Urothelium cell line (cell line): ENCODE data around the gene AP1B1.
"Not testable (repeated sequence)": the region's sequence is repeated elsewhere in the genome, so short reads cannot be mapped to it uniquely, and the experiment has no call there.

Experiments
- DNase-seq: peaks from one replicate; pipeline ENCODE4 v3.0.0; 2011; ENCODE audit warnings: low spot score, mixed read lengths
- FAIRE-seq: peaks from 2 replicates; lab custom pipeline; 2011; peaks lifted over from hg19 to GRCh38; lab: Jason Lieb, UNC

The AP1B1 gene

DNA sequence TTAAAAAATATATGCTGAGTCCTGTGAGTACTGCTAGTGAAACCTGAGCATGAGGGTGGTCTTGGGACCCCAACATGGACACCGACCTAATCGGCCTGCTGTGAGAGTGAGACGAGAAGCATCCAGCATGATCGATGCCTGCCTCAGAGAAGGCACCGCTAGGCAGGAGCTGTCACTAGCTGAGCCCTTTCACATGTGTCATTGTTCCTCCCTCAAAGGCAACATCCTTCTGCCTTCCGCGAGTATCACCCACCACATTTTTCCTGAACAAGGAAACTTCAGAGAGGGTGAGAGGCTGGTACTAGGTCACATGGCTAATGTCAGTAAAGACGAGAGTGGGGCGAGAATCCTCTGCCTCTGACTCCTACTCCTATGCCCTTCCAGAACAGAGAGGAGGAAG lies 35.6 kb downstream of the AP1B1 start:
- FAIRE-seq (no peak), DNase-seq (no peak)

DNA sequence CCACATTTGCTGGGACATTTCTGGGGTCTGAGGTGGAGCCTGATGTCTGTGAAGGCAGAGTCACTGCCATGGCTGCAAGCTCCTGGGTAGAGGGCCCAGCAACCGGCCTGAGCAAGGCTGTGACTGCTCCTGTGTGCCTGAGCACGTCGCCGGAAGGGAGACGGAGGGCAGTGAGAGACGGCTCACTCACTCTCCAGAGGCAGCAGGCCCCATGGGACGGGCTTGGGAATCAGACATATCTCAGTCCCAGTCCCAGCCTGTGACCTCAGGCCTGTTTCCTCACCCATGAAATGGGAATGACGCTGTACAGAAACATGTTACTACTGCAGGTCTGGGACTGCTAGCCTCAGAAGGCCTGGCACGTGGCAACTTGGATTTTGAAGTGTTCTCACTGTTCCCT lies 36.5 kb downstream of the AP1B1 start:
- no peak for FAIRE-seq
- DNase-seq, result no peak

GRCh38 chr22:29351042-29351441 lies 37.3 kb downstream of the AP1B1 start:
- FAIRE-seq (no peak), DNase-seq (no peak)

DNA sequence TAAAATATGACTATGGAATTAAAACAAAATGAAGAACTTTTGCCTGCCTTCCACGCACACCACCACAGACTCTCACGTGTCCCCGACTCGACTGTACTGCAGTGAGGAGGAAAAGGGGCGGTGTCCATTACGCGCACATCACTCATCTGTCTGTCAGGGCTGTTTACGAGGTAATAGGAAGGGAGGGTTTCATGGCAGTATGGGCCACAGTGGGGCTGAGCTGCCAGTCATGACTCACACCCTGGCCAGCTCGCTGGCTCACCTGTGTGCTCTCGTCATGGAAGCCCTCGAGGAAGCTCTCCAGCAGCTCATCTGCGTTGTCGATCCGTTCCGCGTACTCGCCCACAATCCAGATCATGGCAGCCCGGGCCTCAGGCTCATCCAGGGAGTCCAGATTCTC lies 39.4 kb downstream of the AP1B1 start:
- no peak for DNase-seq

GRCh38 chr22:29348041-29348440 lies 40.3 kb downstream of the AP1B1 start:
- DNase-seq, result no peak
- no peak for FAIRE-seq

More for the DNA sequence above, 39.4 kb downstream of the AP1B1 start:
- no peak for FAIRE-seq

DNA sequence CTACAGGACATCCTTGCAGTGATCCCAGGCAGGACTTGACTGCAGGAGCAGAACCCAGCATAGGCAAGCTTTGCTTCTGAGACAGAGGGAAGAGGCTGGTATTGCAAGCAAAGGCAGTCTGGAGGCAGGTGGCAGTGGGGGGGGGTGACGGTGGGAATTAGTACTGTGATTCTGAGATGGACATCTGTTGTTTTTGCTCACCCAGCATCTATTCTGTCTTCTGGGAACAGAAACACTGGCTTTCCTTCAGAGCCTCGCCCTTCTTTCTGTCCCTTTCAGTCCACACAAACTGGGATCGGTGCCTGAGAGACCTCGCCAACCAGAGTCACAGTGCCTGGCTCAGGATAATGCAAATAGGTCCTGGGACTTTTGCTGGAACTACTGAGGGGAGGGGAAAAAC lies 41.7 kb downstream of the AP1B1 start:
- DNase-seq (no peak), FAIRE-seq (no peak)

DNA sequence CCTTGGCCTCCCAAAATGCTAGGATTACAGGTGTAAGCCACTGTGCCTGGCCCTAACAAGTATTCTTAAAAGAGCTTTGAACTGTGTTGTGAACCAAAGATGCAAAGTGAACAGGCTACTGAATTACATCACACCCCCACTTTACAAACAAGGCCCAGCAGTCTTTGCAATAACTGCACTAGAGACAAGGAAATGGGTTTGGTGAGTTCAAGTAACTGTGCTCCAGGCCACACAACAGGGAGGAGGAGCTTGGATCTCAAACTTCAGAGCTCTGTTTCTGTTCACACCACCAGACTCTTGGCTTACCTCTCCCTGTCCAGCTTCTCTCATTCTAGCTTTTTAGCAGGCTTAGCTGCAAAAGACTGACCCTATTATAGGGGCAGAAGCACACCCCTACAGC lies 42.4 kb downstream of the AP1B1 start:
- peak; percentile 48 for FAIRE-seq
- DNase-seq, result no peak

DNA sequence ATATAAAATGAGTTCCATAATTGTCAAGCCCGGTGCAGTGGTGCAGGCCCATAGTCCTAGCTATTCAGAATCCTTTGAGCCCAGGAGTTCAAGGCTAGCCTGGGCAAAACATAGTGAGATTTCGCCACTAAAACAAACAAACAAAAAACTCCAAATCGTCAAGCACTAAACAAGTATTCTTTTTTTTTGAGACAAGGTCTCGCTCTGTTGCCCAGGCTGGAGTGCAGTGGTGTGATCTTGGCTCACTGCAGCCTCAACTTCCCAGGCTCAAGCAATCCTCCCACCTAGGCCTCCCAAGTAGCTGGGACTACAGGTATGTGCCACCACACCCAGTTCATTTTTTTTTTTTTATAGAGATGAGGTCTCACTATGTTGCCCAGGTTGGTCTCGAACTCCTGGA lies 43.5 kb downstream of the AP1B1 start:
- not testable (repeated sequence) for DNase-seq, FAIRE-seq

GRCh38 chr22:29344137-29344536 lies 44.2 kb downstream of the AP1B1 start:
- peak; percentile 37 for FAIRE-seq
- peak; percentile 96 for DNase-seq

DNA sequence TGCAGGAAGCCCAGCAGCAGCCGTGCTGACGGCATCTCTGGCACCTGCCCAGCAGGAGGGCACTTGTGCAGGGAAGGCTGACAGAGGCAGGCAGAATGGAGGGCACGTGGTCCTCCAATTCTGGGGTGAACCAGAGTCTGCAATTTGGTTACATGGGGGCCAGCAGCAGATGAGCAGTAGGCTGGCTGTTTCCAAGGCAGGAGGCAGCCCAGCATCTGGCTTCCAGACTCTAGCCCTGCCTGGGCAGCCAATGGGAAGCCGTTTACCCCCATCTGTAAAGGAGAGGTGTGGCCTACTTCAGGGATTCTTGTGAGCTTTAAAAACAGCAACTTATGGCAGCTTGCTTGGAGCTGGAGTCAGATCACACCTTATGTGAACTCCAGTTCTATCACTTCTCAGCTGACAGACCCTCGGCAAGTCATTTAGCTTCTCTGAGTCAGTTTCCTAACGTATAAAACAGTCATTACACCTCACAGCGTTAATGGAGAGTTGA lies 45.0 kb downstream of the AP1B1 start:
- peak; percentile 30 for DNase-seq
- FAIRE-seq, result no peak

DNA sequence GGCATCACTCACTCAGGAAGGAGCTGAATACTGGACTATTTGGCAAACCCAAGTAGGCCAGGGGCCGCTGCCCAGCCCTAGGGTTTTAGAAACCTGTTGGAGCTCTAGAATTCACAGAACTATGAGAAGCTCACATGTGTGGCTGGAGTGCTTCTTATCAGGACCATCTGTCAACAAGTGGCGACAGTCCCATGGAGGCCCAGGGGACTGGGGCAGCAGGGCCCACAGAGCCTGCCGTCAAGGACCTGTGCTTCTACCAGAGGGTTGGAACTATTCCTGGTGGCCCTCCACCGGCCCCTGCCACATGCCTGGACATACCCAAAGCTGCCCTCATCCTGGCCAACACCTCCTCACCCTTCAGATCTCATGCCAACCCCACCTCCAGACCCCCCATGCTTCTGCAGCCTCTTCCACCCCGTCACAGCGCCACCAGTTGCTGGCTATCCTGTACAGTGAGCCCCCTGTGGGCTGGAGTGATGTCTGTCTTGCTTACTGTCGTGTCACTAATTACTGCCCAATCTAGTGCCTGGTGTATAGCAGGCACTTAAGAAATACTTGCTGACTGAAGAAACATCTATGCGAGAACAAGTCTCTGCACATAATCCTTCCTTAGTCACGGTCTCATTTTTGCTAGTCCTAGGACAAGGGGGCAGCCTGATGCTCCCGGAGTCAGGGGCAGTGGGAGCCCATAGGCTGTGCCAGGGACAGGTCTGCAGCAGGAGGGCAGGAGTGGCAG lies 45.6 kb downstream of the AP1B1 start:
- no peak for FAIRE-seq
- no peak for DNase-seq

DNA sequence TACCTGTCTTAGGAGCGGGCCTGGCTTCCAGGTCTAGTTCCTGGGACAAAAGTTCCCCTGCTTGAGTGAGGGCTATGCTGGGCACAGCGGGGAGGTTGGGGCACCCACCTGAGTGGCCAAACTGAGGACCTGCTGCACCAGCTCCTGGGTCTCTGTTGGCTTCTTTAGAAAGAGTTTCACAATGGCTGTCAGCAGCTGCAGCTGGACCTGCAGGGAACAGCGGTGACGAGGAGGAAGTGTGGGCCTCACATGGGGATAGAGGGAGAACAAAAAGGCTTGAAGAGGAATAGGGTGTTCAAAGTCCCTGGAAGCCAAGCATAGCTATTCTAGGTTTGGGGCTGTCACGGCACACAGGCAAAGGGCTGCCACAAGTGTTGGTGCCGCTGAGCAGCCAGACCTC lies 46.2 kb downstream of the AP1B1 start:
- FAIRE-seq (no peak), DNase-seq (no peak)

DNA sequence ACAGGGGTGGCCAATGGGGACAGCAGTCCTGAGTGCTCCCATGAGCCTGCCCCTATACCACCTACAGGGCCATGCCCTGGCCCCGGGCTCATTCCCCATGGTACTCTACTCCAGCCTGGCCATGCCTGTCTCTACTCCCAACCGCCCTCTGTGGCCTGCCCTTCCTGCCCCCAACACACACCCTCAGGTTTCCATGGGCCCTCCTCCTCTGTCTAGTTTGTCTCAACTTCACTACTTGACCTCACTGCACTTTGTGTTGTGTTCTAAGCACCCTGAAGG lies 46.6 kb downstream of the AP1B1 start:
- FAIRE-seq, result peak; percentile 69
- no peak for DNase-seq

GRCh38 chr22:29341056-29341848 lies 47.1 kb downstream of the AP1B1 start:
- FAIRE-seq, result no peak
- DNase-seq, result no peak

DNA sequence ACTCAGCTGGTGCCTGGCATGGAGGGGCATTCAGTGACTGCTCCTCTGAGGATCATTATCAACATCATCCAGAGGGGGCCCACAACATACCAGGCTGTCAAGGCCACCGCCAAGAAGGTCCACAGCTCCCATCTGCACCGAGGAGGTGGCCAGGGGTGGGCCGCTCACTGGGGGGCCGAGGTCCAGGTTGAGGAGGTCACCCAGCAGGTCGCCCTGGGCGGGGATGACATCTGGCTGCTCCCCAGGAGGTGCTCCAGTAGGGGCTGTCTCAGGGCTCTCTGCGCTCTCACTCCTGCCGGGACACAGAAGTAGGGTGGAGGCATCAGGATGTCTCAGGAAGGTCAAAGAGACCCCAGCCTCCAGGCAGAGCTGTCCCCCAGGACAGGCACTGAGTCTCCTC lies 47.8 kb downstream of the AP1B1 start:
- no peak for FAIRE-seq
- no peak for DNase-seq

DNA sequence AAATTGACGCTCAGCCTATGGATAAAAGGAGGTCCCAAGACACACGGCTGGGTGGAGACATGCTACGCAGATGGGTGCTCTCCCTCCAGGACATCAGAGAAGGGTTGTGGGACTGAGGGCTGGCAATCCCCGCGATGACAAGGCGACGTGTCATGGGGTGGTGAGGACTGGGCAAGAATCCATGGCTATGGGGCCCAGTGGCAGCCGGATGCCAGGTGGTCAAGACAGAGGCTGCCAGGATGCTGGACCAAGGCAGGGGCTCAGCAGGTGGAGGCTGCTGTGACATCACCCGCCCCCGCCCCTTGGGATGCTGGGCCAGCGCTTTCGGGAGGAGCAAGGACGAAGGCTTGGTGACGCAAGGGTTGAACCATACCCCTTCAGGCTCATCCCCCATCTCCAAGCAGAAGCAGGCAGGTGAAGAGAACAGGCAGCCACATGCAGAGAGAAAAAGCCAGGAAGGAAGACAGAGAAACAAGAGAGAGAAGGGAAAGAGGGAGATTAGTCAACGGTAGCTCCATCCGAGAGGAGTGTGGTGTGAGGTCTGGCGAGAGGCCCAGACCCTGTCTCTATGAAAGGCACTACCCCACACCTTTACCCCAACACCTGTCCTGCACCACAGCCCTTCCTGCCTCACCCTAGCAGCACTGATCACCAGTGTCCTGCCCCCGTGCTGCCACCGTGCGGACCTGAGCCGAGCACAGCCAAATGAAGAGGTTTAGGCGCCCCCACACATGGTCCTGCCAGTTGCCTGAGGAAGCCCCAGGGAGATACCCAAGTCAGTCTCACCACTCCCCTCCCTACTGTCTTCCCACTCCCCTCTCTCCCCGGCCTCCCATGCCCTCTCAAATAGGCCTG lies 48.8 kb downstream of the AP1B1 start:
- DNase-seq, result no peak

DNA sequence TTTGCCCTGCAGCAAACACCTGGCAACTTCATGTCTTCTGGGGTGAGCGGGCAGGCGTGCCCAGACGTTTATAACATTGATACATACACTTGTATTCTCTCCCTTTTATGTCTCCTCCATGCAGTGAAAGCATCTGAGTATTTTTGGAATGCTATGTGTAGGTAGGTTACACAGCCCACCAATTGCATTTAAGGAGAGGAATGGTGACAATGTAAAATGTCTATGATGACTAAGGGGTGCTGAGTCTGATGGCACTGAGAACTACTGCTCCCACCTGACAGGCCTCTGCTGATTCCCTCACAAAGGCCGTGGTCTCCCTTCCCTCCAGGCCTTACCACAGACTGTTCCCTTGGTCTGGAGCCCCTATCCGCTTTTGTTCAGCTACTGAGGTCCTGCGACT lies 50.0 kb downstream of the AP1B1 start:
- FAIRE-seq (no peak), DNase-seq (no peak)

More for the DNA sequence above, 48.8 kb downstream of the AP1B1 start:
- no peak for FAIRE-seq

- FAIRE-seq (no peak), DNase-seq (no peak)
These were observed 50.6 kb downstream of the AP1B1 start for GRCh38 chr22:29337631-29338284.

GRCh38 chr22:29336751-29337490 lies 51.4 kb downstream of the AP1B1 start:
- peak; percentile 63 for FAIRE-seq

GRCh38 chr22:29335656-29336055 lies 52.7 kb downstream of the AP1B1 start:
- DNase-seq (no peak), FAIRE-seq (no peak)

More at GRCh38 chr22:29336751-29337490, 51.4 kb downstream of the AP1B1 start:
- DNase-seq, result no peak
